Left colon (tissue), 2 donors: ENCODE results near the gene IL17RA. TPM values are rescaled to one million over a fixed set of nuclear protein-coding genes. Genes with fewer than 3 reads are reported as not detected.

Experiments used
- ATAC-seq: fragments of 200-7000 bp; cut with Tn5 transposase; one replicate; pipeline ENCODE4 v1.9.1; 2020; ENCODE audit warnings: mild to moderate bottlenecking, moderate library complexity
- DNase-seq, 2 donors: peaks; one replicate each; pipeline ENCODE4 v3.0.0-alpha.2; 2020
- intact Hi-C, 2 donors: fragments of 100-400 bp; cut with DNase I in 1 of 2; cut with micrococcal nuclease in 1 of 2; formaldehyde crosslinking; loops; one replicate each; pipeline versions ENCODE4 v1.11.2 to v1.14.0; 2022; cut with DNase I, micrococcal nuclease
- total RNA-seq, 2 donors: library from RNA; stranded (reverse); fragmentation: NEBNext Ultra II Directional; extraction: Animal tissue kit (Norgen Biotek cat#: 25700); gene quantifications; one replicate each; pipeline ENCODE4 v1.2.1, GENCODE V29; 2021
- donor health status: DM: no; HTN: no; CAD: no.
- donor health status: DM: yes; HTN: yes; CAD: no.

IL17RA gene
- total RNA-seq, 2 donors from 2014 or later: 15.7 to 18.5 TPM

- ATAC-seq (no peak), DNase-seq (no peak)
- intact Hi-C loops: no loop called here
These were observed 16.9 kb downstream of the IL17RA start for GRCh38 chr22:17101475-17102296.

- ATAC-seq: no peak
- intact Hi-C loops: no loop called here
- no peak for DNase-seq
These were observed 17.5 kb downstream of the IL17RA start for GRCh38 chr22:17102297-17102667.

- DNase-seq: no peak
- ATAC-seq: no peak
- intact Hi-C loops: no loop called here
These were observed 18.6 kb downstream of the IL17RA start for GRCh38 chr22:17103351-17103750.

- DNase-seq: no peak
- intact Hi-C loops: no loop called here
These were observed 19.6 kb downstream of the IL17RA start for GRCh38 chr22:17104336-17104935.

DNA sequence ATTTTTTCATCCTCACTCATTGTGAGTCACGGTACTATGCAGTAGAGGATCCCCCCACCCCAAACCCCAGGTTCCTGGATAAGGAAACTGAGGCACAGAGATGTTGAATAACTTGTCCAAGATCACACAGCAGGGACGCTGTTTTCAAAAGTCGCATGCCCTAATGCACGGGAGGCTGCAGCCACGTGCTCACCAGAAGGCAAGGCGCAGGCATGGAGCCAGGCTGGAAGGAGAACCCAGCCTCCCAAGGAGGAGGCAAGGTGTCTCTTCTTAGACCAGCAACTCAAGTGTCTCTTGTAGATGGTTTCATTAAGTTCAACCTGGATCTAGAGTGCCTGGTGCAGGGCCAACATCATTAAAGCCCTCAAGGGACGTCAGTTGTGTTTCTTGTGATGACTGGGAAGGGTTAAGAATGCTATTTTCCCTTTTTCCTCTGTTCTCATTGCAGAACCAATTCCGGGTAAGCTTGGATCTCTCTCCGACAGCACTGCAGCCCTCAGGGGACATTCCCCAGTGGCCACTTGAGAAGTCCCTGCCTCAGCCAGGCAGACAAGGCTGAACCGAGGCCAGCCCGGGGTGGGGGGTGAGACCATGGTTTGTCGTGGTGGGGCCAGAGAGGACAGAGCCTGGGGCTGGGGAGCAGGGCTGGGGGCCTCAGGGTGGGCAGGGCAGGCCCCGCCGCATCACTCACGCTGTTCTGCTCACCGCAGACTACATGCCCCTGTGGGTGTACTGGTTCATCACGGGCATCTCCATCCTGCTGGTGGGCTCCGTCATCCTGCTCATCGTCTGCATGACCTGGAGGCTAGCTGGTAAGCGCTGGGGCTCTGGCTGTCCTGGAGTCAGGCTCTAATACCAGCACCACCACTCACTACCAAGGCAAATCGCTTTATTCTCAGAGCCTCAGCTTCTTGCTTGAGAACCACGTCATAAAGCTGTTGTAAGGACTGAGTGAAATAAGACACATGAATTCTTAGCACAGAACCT is 20.6 kb downstream of the IL17RA start:
- intact Hi-C loops: no loop called here
- no peak for DNase-seq

More at GRCh38 chr22:17104336-17104935, 19.6 kb downstream of the IL17RA start:
- no peak for ATAC-seq

GRCh38 chr22:17106161-17106784 is 21.5 kb downstream of the IL17RA start:
- intact Hi-C loops: no loop called here

More for the DNA sequence above, 20.6 kb downstream of the IL17RA start:
- no peak for ATAC-seq

DNA sequence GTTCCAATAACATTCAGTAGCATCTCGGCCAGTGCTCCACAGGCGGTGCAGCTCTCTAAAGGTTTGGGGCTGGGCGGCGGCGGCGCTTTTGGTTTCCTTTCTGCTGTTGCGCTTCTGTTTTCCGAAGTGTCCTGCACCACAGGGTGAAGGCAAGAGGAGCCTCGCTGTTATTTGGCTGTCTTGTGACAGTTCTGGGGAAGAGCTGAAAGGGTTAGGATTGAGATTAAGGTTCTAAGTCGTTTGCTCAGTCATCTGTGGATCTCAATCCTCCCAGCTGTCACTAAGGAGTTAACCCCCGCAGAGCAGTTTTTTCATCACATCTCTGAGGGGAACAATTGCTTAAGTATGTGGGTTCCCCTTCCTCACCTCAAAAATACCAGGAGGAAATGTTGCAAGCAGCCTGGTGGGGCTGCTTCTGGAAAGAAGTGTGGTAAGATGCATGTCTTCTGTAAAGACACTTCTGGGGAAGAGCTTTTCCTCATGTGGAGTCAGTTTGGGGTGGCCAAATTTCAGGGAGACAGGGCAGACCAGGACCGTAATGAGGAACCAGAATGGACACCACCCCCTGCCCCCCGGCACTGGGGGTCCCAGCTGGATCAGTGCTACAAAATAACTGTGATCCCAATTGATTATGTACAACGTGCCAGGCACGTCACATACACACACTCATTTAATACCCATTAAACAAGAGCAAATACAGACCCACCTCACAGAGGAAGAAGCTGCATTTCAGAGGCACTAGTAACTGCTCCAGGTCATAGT is 22.2 kb downstream of the IL17RA start:
- intact Hi-C loops: no loop called here
- DNase-seq: no peak
- ATAC-seq: no peak

More at GRCh38 chr22:17106161-17106784, 21.5 kb downstream of the IL17RA start:
- no peak for DNase-seq
- ATAC-seq: no peak

DNA sequence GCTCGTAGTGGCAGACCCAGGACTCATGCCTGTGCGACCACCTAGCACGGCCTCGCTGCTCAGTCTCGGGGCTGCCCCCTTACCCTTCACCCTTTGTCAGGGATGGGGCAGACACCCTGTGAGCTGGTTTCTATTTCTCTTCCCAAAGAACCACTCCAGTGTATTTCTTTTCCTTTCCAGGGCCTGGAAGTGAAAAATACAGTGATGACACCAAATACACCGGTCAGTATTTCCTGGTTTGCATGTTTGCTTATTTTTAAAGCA is 22.7 kb downstream of the IL17RA start:
- DNase-seq: no peak
- intact Hi-C loops: no loop called here
- no peak for ATAC-seq

DNA sequence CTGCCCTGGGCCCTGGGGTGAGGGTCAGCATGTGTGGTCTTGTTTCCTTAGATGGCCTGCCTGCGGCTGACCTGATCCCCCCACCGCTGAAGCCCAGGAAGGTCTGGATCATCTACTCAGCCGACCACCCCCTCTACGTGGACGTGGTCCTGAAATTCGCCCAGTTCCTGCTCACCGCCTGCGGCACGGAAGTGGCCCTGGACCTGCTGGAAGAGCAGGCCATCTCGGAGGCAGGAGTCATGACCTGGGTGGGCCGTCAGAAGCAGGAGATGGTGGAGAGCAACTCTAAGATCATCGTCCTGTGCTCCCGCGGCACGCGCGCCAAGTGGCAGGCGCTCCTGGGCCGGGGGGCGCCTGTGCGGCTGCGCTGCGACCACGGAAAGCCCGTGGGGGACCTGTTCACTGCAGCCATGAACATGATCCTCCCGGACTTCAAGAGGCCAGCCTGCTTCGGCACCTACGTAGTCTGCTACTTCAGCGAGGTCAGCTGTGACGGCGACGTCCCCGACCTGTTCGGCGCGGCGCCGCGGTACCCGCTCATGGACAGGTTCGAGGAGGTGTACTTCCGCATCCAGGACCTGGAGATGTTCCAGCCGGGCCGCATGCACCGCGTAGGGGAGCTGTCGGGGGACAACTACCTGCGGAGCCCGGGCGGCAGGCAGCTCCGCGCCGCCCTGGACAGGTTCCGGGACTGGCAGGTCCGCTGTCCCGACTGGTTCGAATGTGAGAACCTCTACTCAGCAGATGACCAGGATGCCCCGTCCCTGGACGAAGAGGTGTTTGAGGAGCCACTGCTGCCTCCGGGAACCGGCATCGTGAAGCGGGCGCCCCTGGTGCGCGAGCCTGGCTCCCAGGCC is 23.7 kb downstream of the IL17RA start:
- ATAC-seq (no peak), DNase-seq (no peak)
- intact Hi-C loops: no loop called here

- ATAC-seq (no peak), DNase-seq (no peak)
- intact Hi-C loops: no loop called here
These were observed 24.5 kb downstream of the IL17RA start for GRCh38 chr22:17109113-17109865.

- intact Hi-C loops: no loop called here
- ATAC-seq (no peak), DNase-seq (no peak)
These were observed 25.2 kb downstream of the IL17RA start for GRCh38 chr22:17109976-17110375.

DNA sequence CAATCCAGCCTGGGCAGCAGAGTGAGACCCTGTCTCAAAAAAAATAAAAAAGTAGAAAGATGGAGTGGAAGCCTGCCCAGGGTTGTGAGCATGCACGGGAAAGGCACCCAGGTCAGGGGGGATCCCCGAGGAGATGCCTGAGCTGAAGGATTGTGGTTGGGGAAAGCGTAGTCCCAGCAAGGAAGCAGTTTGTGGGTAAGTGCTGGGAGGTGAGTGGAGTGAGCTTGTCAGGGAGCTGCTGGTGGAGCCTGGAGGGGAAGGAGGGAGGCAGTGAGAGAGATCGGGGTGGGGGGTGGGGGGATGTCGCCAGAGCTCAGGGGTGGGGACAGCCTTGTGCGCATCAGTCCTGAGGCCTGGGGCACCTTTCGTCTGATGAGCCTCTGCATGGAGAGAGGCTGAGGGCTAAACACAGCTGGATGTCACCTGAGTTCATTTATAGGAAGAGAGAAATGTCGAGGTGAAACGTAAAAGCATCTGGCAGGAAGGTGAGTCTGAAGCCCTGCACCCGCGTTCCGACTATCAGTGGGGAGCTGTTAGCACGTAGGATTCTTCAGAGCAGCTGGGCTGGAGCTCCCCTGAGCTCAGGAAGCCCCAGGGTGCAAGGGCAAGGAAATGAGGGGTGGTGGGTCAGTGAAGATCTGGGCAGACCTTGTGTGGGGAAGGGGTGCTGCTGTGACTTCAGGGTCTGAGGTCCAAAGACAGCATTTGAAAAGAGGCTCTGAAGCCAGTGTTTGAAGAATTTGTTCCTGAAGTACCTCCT is 26.2 kb downstream of the IL17RA start:
- ATAC-seq (no peak), DNase-seq (no peak)
- intact Hi-C loops: no loop called here

DNA sequence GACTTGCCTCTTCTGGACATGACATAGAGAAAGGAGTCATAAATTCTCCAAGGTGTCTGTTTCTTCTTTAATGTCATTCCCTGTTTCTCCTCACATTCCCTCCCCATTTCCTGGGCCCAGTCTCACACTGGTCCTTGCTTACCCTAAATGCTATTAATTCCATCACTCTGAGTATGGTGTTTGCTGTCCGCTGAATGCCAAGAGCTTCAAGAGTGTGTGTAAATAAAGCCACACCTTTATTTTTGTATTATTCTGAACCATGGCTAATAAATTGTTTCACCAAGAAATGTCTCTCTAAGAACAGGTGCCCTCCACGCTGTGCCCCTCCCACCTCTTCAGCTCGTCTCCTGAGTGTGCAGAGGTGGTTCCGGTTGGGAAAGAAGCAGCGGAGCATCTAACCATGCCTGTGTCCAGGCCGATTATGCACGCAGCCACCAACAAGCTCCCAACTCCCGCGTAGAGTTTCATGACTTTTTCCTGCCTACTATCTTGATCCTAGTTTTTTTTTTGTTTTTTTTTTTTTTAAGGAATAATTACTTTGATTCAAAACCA is 27.8 kb downstream of the IL17RA start:
- ATAC-seq (no peak), DNase-seq (no peak)
- intact Hi-C loops: no loop called here

DNA sequence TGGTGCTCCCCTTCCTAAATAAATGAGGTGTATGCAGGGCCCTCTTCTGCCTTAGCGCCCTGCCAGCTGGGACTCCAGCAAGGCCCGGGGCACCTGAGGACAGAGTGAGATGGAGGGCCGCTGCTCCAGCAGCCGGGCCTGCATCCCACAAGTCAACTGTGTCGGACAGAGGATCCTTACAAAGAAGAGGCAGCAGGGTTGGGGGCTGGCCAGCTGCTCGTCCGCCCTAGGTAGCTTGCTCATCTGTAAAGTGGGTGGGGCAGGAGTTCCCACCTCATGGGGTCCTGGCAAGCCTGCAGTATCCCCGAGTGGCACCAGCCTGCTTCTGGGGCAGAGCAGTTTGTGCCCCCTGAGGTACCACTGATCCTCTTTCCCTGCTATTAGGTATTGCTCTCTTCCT is 28.8 kb downstream of the IL17RA start:
- ATAC-seq: no peak
- intact Hi-C loops: no loop called here
- no peak for DNase-seq

- intact Hi-C loops: no loop called here
- no peak for ATAC-seq
- no peak for DNase-seq
These were observed 29.5 kb downstream of the IL17RA start for GRCh38 chr22:17114173-17114897.
